ENCODE results near the gene TP53BP2. TPM values are rescaled to one million over a fixed set of nuclear protein-coding genes. Genes with fewer than 3 reads are reported as not detected.

TP53BP2 gene
- total RNA-seq, 4 donors from 2014 or later, result 16.4 to 33.2 (median 29.2) TPM

GRCh38 chr1:223765036-223765718 lies 80.6 kb downstream of the TP53BP2 start:
- H3K27me3 ChIP-seq, result no peaks in the 10 kb centered on the region
- peaks cover 21 to 86% (median 39%) of the 10 kb centered on the region in 3 donors for H3K36me3 ChIP-seq

GRCh38 chr1:223763881-223764280 lies 81.9 kb downstream of the TP53BP2 start:
- peaks cover 21 to 86% (median 46%) of the 10 kb centered on the region in 3 donors for H3K36me3 ChIP-seq

More at GRCh38 chr1:223765036-223765718, 80.6 kb downstream of the TP53BP2 start:
- Histone ChIP-seq H3K27ac (no peak overlapping the region), H3K9me3 (no peaks in the 10 kb centered on the region), H3K4me1 (no peaks in the 10 kb centered on the region), H3K4me3 (no peak overlapping the region)
- no peak for DNase-seq
- TF ChIP-seq CTCF (IDR thresholded peaks at IDR 0.05) (no peak), POLR2A (IDR thresholded peaks at IDR 0.05) (no peak)
- intact Hi-C loops (cut with DNase I), result no loop called here
- 71% methylated on average over 7 of the region's 9 CpGs; no CpG with 5 or more reads in 1 of the 2 donors for WGBS, 2 donors

GRCh38 chr1:223763251-223763650 lies 82.5 kb downstream of the TP53BP2 start:
- H3K36me3 ChIP-seq, result peaks cover 21 to 90% (median 52%) of the 10 kb centered on the region in 3 donors
- no peaks in the 10 kb centered on the region for H3K4me1 ChIP-seq
- no peak for DNase-seq
- H3K4me3 ChIP-seq, result no peak overlapping the region
- H3K9me3 ChIP-seq, result no peaks in the 10 kb centered on the region
- no peak overlapping the region for H3K27ac ChIP-seq
- WGBS, 2 donors, result 90 to 94% methylated on average over 5 of the region's 5 CpGs
- TF ChIP-seq POLR2A (IDR thresholded peaks at IDR 0.05) (no peak), CTCF (IDR thresholded peaks at IDR 0.05) (no peak)
- intact Hi-C loops (cut with DNase I), result no loop called here
- H3K27me3 ChIP-seq, result no peaks in the 10 kb centered on the region

More at GRCh38 chr1:223763881-223764280, 81.9 kb downstream of the TP53BP2 start:
- no peak overlapping the region for H3K4me3 ChIP-seq
- intact Hi-C loops (cut with DNase I), result no loop called here
- no peaks in the 10 kb centered on the region for H3K27me3 ChIP-seq
- 80 to 86% methylated on average over 1 to 3 of the region's 5 CpGs for WGBS, 2 donors
- no peaks in the 10 kb centered on the region for H3K4me1 ChIP-seq
- TF ChIP-seq CTCF (IDR thresholded peaks at IDR 0.05) (no peak), POLR2A (IDR thresholded peaks at IDR 0.05) (no peak)
- DNase-seq, result no peak
- H3K9me3 ChIP-seq, result no peaks in the 10 kb centered on the region
- no peak overlapping the region for H3K27ac ChIP-seq

- Histone ChIP-seq H3K4me3 (no peak overlapping the region), H3K9me3 (no peaks in the 10 kb centered on the region), H3K36me3 (peaks cover 21 to 100% (median 60%) of the 10 kb centered on the region in 3 donors), H3K27me3 (no peaks in the 10 kb centered on the region), H3K4me1 (peaks cover 0 to 8% (median 0%) of the 10 kb centered on the region in 3 donors), H3K27ac (no peak overlapping the region)
- 84 to 86% methylated on average over 6 to 7 of the region's 7 CpGs for WGBS, 2 donors
- TF ChIP-seq CTCF (IDR thresholded peaks at IDR 0.05), result no peak
- no peak for DNase-seq
- intact Hi-C loops (cut with DNase I), result no loop called here
Observed at GRCh38 chr1:223761411-223761810, 84.3 kb downstream of the TP53BP2 start.

GRCh38 chr1:223760833-223761232 lies 84.9 kb downstream of the TP53BP2 start:
- intact Hi-C loops (cut with DNase I), result no loop called here
- Histone ChIP-seq H3K27ac (no peak overlapping the region), H3K4me3 (no peak overlapping the region), H3K27me3 (no peaks in the 10 kb centered on the region), H3K9me3 (no peaks in the 10 kb centered on the region), H3K36me3 (peaks cover 23 to 100% (median 64%) of the 10 kb centered on the region in 3 donors), H3K4me1 (peaks cover 0 to 10% (median 0%) of the 10 kb centered on the region in 3 donors)
- 83 to 84% methylated on average over 6 of the region's 6 CpGs for WGBS, 2 donors
- DNase-seq, result no peak
- TF ChIP-seq POLR2A (IDR thresholded peaks at IDR 0.05), result no peak
- TF ChIP-seq CTCF (IDR thresholded peaks at IDR 0.05), result no peak
